ENCODE measurements around the gene MYO16. TPM values are rescaled to one million over a fixed set of nuclear protein-coding genes. Genes with fewer than 3 reads are reported as not detected.

Gene MYO16
- polyA plus RNA-seq, 1 donor from 2014 or later = 2.5 TPM

- Histone ChIP-seq H3K4me2 (ENCODE audit: low read length) (no peak overlapping the region), H2AFZ (ENCODE audit: low read depth, low read length) (no peak overlapping the region), H3K79me2 (replicated peaks; ENCODE audit: insufficient read depth, low read length) (no peaks in the 10 kb centered on the region), H3K9me2 (ENCODE audit: insufficient read depth, low read length) (no peaks in the 10 kb centered on the region), H3F3A (ENCODE audit: insufficient read depth, low read length, poor library complexity, severe bottlenecking) (no peaks in the 10 kb centered on the region), H4K20me1 (ENCODE audit: insufficient read depth) (no peaks in the 10 kb centered on the region), H3K36me3 (ENCODE audit: insufficient read depth, low read length) (no peaks in the 10 kb centered on the region), H3K9me3 (ENCODE audit: low read length) (no peaks in the 10 kb centered on the region), H3K27me3 (ENCODE audit: insufficient read depth, low read depth, low read length) (no peaks in the 10 kb centered on the region), H3K27ac (ENCODE audit: low read length) (no peak overlapping the region), H3K4me3 (ENCODE audit: low read length) (no peak overlapping the region), H3K9ac (ENCODE audit: low read length) (no peak overlapping the region)
- TF ChIP-seq EP300 (conservative IDR thresholded peaks at IDR 0.05; ENCODE audit: poor library complexity, severe bottlenecking) (no peak), CTCF (IDR thresholded peaks at IDR 0.05; ENCODE audit: poor library complexity, severe bottlenecking) (peak; percentile 94), EZH2 (IDR thresholded peaks at IDR 0.05; ENCODE audit: borderline replicate concordance, insufficient read depth, low read length, poor library complexity, severe bottlenecking) (no peak), SMC3 (conservative IDR thresholded peaks at IDR 0.05; ENCODE audit: poor library complexity) (peak; percentile 97), RAD21 (conservative IDR thresholded peaks at IDR 0.05) (peak; percentile 98), POLR2AphosphoS5 (IDR thresholded peaks at IDR 0.05) (no peak)
These were observed 332.2 kb downstream of the MYO16 start for GRCh38 chr13:108961542-108962125.

- no peaks in the 10 kb centered on the region for H3K9me2 ChIP-seq (ENCODE audit: insufficient read depth, low read length)
- TF ChIP-seq REST (IDR thresholded peaks at IDR 0.05; ENCODE audit: borderline replicate concordance) (no peak), RAD21 (conservative IDR thresholded peaks at IDR 0.05) (no peak), MXI1 (conservative IDR thresholded peaks at IDR 0.05; ENCODE audit: poor library complexity, severe bottlenecking) (no peak), POLR2AphosphoS5 (IDR thresholded peaks at IDR 0.05) (no peak), EP300 (conservative IDR thresholded peaks at IDR 0.05; ENCODE audit: poor library complexity, severe bottlenecking) (no peak), CTCF (IDR thresholded peaks at IDR 0.05; ENCODE audit: poor library complexity, severe bottlenecking) (no peak), SMC3 (conservative IDR thresholded peaks at IDR 0.05; ENCODE audit: poor library complexity) (no peak), TAF1 (IDR thresholded peaks at IDR 0.05; ENCODE audit: low read depth) (no peak), EZH2 (IDR thresholded peaks at IDR 0.05; ENCODE audit: borderline replicate concordance, insufficient read depth, low read length, poor library complexity, severe bottlenecking) (no peak)
- H3K9me3 ChIP-seq (ENCODE audit: low read length) = no peaks in the 10 kb centered on the region
- no peaks in the 10 kb centered on the region for H3K36me3 ChIP-seq (ENCODE audit: insufficient read depth, low read length)
- H4K20me1 ChIP-seq (ENCODE audit: insufficient read depth) = no peaks in the 10 kb centered on the region
- no peaks in the 10 kb centered on the region for H3K27me3 ChIP-seq (ENCODE audit: insufficient read depth, low read depth, low read length)
- no peaks in the 10 kb centered on the region for H3F3A ChIP-seq (ENCODE audit: insufficient read depth, low read length, poor library complexity, severe bottlenecking)
- no peaks in the 10 kb centered on the region for H3K79me2 ChIP-seq (replicated peaks; ENCODE audit: insufficient read depth, low read length)
- no peak overlapping the region for H3K9ac ChIP-seq (ENCODE audit: low read length)
- H2AFZ ChIP-seq (ENCODE audit: low read depth, low read length) = no peak overlapping the region
- no peak overlapping the region for H3K4me2 ChIP-seq (ENCODE audit: low read length)
- no peak overlapping the region for H3K27ac ChIP-seq (ENCODE audit: low read length)
- H3K4me3 ChIP-seq (ENCODE audit: low read length) = no peak overlapping the region
These were observed 333.2 kb downstream of the MYO16 start for GRCh38 chr13:108962654-108963053.

All from neural cell (in vitro differentiated cells).